AG04450 (cell line): ENCODE measurements around the gene DACH1. TPM values are rescaled to one million over a fixed set of nuclear protein-coding genes. Genes with fewer than 3 reads are reported as not detected.

Experiments
- CTCF ChIA-PET: fragments of 300-600, 350-600 bp; formaldehyde crosslinking; extraction: SDS; loops from one replicate; lab custom pipeline; 2022; ENCODE audit warnings: antibody characterized with exemption, inconsistent platforms; lab: Charles Lee
- POLR2A ChIA-PET: fragments of 350-600 bp; formaldehyde crosslinking; extraction: SDS; loops from one replicate; lab custom pipeline; 2021; ENCODE audit warnings: antibody characterized with exemption, inconsistent platforms; lab: Yijun Ruan, JAX
- DNase-seq: peaks from one replicate; pipeline ENCODE4 v3.0.0-alpha.2; 2011; ENCODE audit warnings: low read depth, low spot score
- H3K27ac ChIP-seq: one replicate; pipeline ENCODE4 v1.5.1; 2012; ENCODE audit warnings: low read depth, low read length, control low read depth
- H3K27me3 ChIP-seq: one replicate; pipeline ENCODE4 v1.6.0; 2012; ENCODE audit warnings: low read length; ENCODE audit not compliant: control insufficient read depth, insufficient read depth
- H3K4me3 ChIP-seq: 2 replicates; pipeline ENCODE4 v1.5.1; 2011; ENCODE audit warnings: mild to moderate bottlenecking, low read depth, low read length, control low read depth
- H3K9me3 ChIP-seq: 2 replicates; pipeline ENCODE4 v1.5.1; 2012; ENCODE audit warnings: low read length; ENCODE audit not compliant: control insufficient read depth, insufficient read depth
- polyA plus RNA-seq: library from polyadenylated mRNA; depleted of rRNA; stranded (reverse); fragments of >200 nt; gene quantifications from 2 replicates; pipeline ENCODE4 v1.2.3, GENCODE V29; 2011
- TF ChIP-seq, protein P1 (sequence below): IDR thresholded peaks from 2 replicates; pipeline ENCODE4 v1.5.1; 2011; ENCODE audit warnings: low read depth, low read length, control low read depth, inconsistent platforms

DACH1 gene
- polyA plus RNA-seq, 1 experiment = 0.10 TPM

DNA sequence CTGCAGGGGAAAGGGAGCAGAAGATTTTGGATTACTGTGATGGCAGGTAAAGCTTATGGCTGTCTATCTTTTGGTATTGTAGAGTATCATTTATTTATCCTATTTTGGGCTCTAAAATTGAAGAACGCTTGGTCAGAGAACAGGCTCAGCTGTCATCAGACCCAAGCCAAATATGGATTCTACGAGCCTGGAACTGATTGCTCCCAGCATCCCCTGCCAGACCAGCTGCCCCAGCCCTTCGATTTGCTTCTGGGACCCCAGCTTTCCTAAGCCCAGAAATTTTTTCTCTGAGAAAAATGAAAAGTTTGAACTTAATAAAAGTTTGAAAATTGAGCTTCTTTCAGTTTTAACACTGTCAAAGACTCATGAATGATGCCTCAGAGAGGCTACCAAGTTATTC is 472.8 kb downstream of the DACH1 start:
- TF ChIP-seq, protein P1, sequence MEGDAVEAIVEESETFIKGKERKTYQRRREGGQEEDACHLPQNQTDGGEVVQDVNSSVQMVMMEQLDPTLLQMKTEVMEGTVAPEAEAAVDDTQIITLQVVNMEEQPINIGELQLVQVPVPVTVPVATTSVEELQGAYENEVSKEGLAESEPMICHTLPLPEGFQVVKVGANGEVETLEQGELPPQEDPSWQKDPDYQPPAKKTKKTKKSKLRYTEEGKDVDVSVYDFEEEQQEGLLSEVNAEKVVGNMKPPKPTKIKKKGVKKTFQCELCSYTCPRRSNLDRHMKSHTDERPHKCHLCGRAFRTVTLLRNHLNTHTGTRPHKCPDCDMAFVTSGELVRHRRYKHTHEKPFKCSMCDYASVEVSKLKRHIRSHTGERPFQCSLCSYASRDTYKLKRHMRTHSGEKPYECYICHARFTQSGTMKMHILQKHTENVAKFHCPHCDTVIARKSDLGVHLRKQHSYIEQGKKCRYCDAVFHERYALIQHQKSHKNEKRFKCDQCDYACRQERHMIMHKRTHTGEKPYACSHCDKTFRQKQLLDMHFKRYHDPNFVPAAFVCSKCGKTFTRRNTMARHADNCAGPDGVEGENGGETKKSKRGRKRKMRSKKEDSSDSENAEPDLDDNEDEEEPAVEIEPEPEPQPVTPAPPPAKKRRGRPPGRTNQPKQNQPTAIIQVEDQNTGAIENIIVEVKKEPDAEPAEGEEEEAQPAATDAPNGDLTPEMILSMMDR = no peak
- no peaks in the 10 kb centered on the region for H3K27me3 ChIP-seq
- H3K4me3 ChIP-seq = no peak overlapping the region
- POLR2A ChIA-PET = no interaction called here
- CTCF ChIA-PET = no interaction called here
- DNase-seq = no peak
- no peaks in the 10 kb centered on the region for H3K9me3 ChIP-seq
- no peak overlapping the region for H3K27ac ChIP-seq
